Tibial artery (tissue), 4 donors: ENCODE results near the gene SERPINA4.
A peak's percentile ranks its signal among the peaks of the same experiment; 100 is the strongest.

Experiments used
- DNase-seq, 2 donors: peaks; one replicate each; pipeline ENCODE4 v3.0.0-alpha.2; 2019
- H3K27ac ChIP-seq, 2 donors: fragments of 200-600 bp; sonication (generic) in 1 of 2; 1 replicate in 1 of 2; 2 replicates in 1 of 2; pipeline ENCODE4 v1.5.1; 2018 to 2019; ENCODE audit warnings: mild to moderate bottlenecking in 1 of 2
- H3K27me3 ChIP-seq, 2 donors: fragments of 200-600 bp; sonication (generic) in 1 of 2; one replicate each; pipeline versions ENCODE4 v1.5.1 to v1.6.0; 2016 to 2019
- H3K36me3 ChIP-seq, 3 donors: fragments of 200-600 bp; sonication (generic) in 2 of 3; one replicate each; pipeline ENCODE4 v1.5.1; 2016 to 2019; ENCODE audit warnings: mild to moderate bottlenecking in 2 of 3
- H3K4me1 ChIP-seq, 4 donors: fragments of 200-600 bp; sonication (generic) in 2 of 4; 1 replicate in 3 of 4; 2 replicates in 1 of 4; pipeline ENCODE4 v1.5.1; 2016 to 2019
- H3K4me3 ChIP-seq, 2 donors: fragments of 200-600 bp; sonication (generic) in 1 of 2; 1 replicate in 1 of 2; 2 replicates in 1 of 2; pipeline ENCODE4 v1.5.1; 2018 to 2019; ENCODE audit warnings: mild to moderate bottlenecking in 2 of 2
- H3K9me3 ChIP-seq, 3 donors: fragments of 200-600 bp; sonication (generic) in 1 of 3; one replicate each; pipeline ENCODE4 v1.5.1; 2016 to 2019
- intact Hi-C: fragments of 100-400 bp; cut with DNase I; formaldehyde crosslinking; loops from one replicate; pipeline ENCODE4 v1.15.0; 2023; ENCODE audit warnings: low total_unique reads
- TF ChIP-seq, protein P1 (sequence below), 2 experiments: fragments of 200-600 bp in 1 of 2; fragments of 450-650 bp in 1 of 2; IDR thresholded peaks; one replicate each; pipeline ENCODE4 v1.5.1; 2017 to 2019; ENCODE audit warnings: antibody characterized with exemption in 2 of 2, mild to moderate bottlenecking in 1 of 2, moderate library complexity in 1 of 2

Gene SERPINA4

DNA sequence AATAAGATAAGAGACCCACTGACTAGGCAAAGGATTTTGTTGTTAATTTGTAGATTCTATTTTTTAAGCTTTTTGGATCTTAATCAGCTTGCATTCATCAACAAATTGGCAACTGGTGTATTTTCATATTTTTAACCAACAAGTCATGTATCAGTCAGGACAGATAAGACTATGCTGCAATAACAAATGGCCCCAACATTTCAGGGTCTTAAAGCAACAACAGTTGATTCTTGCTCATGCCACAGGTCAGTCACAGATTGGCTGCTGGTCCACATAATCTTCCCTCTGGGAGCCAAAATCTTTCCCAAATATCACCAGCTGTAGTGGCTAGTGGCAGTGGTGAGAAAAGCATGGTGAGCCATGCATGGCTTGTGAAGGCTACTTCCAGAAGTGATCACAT lies 30.1 kb upstream of the SERPINA4 start:
- TF ChIP-seq, protein P1, sequence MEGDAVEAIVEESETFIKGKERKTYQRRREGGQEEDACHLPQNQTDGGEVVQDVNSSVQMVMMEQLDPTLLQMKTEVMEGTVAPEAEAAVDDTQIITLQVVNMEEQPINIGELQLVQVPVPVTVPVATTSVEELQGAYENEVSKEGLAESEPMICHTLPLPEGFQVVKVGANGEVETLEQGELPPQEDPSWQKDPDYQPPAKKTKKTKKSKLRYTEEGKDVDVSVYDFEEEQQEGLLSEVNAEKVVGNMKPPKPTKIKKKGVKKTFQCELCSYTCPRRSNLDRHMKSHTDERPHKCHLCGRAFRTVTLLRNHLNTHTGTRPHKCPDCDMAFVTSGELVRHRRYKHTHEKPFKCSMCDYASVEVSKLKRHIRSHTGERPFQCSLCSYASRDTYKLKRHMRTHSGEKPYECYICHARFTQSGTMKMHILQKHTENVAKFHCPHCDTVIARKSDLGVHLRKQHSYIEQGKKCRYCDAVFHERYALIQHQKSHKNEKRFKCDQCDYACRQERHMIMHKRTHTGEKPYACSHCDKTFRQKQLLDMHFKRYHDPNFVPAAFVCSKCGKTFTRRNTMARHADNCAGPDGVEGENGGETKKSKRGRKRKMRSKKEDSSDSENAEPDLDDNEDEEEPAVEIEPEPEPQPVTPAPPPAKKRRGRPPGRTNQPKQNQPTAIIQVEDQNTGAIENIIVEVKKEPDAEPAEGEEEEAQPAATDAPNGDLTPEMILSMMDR (IDR thresholded peaks at IDR 0.05): no peak
- no peak for DNase-seq
- Histone ChIP-seq H3K4me1 (no peaks in the 10 kb centered on the region), H3K27ac (no peak overlapping the region), H3K9me3 (no peaks in the 10 kb centered on the region), H3K27me3 (peaks cover 0 to 8% of the 10 kb centered on the region in 2 donors), H3K4me3 (no peak overlapping the region), H3K36me3 (no peaks in the 10 kb centered on the region)
- intact Hi-C loops: no loop called here

GRCh38 chr14:94532447-94532846 lies 28.8 kb upstream of the SERPINA4 start:
- no peaks in the 10 kb centered on the region for H3K4me1 ChIP-seq
- H3K9me3 ChIP-seq: no peaks in the 10 kb centered on the region
- H3K27me3 ChIP-seq: peaks cover 0 to 6% of the 10 kb centered on the region in 2 donors
- no peak for DNase-seq
- TF ChIP-seq, protein P1 (IDR thresholded peaks at IDR 0.05): no peak
- no peak overlapping the region for H3K27ac ChIP-seq
- H3K4me3 ChIP-seq: no peak overlapping the region
- no peaks in the 10 kb centered on the region for H3K36me3 ChIP-seq
- intact Hi-C loops: no loop called here

- TF ChIP-seq, protein P1 (IDR thresholded peaks at IDR 0.05): no peak
- intact Hi-C loops: no loop called here
Measured at GRCh38 chr14:94535506-94535905, 25.7 kb upstream of the SERPINA4 start.

DNA sequence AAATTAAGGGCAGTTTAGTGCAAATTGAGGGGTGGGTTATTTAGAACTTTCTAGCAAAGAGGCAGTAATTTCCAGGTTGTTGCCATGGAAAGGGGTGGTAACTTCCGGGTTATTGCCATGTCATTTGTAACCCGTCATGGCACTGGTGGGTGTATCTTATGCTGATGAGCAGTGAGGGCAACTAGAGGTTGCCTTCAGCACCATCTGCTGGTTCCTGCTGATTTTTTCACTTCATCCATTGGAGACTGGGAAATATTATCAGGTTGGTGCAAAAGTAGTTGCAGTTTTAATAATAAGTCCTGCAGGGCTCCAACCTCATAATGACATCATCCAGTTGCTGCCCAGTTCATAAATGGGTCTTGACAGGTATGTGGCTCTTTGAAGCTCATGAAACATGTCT lies 24.4 kb upstream of the SERPINA4 start:
- no peak for DNase-seq
- Histone ChIP-seq H3K27me3 (peaks cover 0 to 12% of the 10 kb centered on the region in 2 donors), H3K4me1 (no peaks in the 10 kb centered on the region), H3K36me3 (no peaks in the 10 kb centered on the region), H3K9me3 (no peaks in the 10 kb centered on the region), H3K4me3 (no peak overlapping the region), H3K27ac (no peak overlapping the region)
- TF ChIP-seq, protein P1 (IDR thresholded peaks at IDR 0.05): no peak
- intact Hi-C loops: no loop called here

More at GRCh38 chr14:94535506-94535905, 25.7 kb upstream of the SERPINA4 start:
- H3K4me1 ChIP-seq: no peaks in the 10 kb centered on the region
- peaks cover 0 to 12% of the 10 kb centered on the region in 2 donors for H3K27me3 ChIP-seq
- no peak overlapping the region for H3K4me3 ChIP-seq
- H3K9me3 ChIP-seq: no peaks in the 10 kb centered on the region
- DNase-seq: peak in 1 of 2 donors; percentile 25
- no peaks in the 10 kb centered on the region for H3K36me3 ChIP-seq
- no peak overlapping the region for H3K27ac ChIP-seq

GRCh38 chr14:94538070-94538740 lies 23.0 kb upstream of the SERPINA4 start:
- TF ChIP-seq, protein P1 (IDR thresholded peaks at IDR 0.05): no peak
- Histone ChIP-seq H3K27me3 (peaks cover 0 to 14% of the 10 kb centered on the region in 2 donors), H3K36me3 (no peaks in the 10 kb centered on the region), H3K27ac (no peak overlapping the region), H3K4me3 (no peak overlapping the region), H3K9me3 (no peaks in the 10 kb centered on the region), H3K4me1 (no peaks in the 10 kb centered on the region)
- peak in 1 of 2 donors; percentile 21 for DNase-seq
- intact Hi-C loops: no loop called here
